GM12891 (cell line): ENCODE measurements around the gene FMNL1.

Experiments
- DNase-seq: peaks from one replicate; pipeline ENCODE4 v3.0.0; 2011; ENCODE audit warnings: low spot score; ENCODE audit not compliant: insufficient read length
- FAIRE-seq: peaks from 2 replicates; lab custom pipeline; 2011; peaks lifted over from hg19 to GRCh38; lab: Jason Lieb, UNC
- PAX5 ChIP-seq: IDR thresholded peaks from 2 replicates; pipeline ENCODE4 v1.6.1; 2011; ENCODE audit warnings: low read length, moderate library complexity, mild to moderate bottlenecking; ENCODE audit not compliant: insufficient read depth, severe bottlenecking
- POLR2A ChIP-seq: IDR thresholded peaks from 2 replicates; pipeline ENCODE4 v1.6.1; 2011; ENCODE audit warnings: low read depth, low read length, control low read depth
- POLR2AphosphoS5 ChIP-seq: IDR thresholded peaks from 2 replicates; pipeline ENCODE4 v1.6.1; 2011; ENCODE audit warnings: low read depth, low read length, control low read depth
- POU2F2 ChIP-seq: IDR thresholded peaks from 2 replicates; pipeline ENCODE4 v1.6.1; 2011; ENCODE audit warnings: low read depth, mild to moderate bottlenecking, control low read depth, low read length, moderate library complexity
- SPI1 ChIP-seq: IDR thresholded peaks from 2 replicates; pipeline ENCODE4 v1.6.1; 2011; ENCODE audit warnings: low read depth, low read length, control low read depth
- TAF1 ChIP-seq: IDR thresholded peaks from 2 replicates; pipeline ENCODE4 v1.6.1; 2011; ENCODE audit warnings: low read depth, low read length, control low read depth

The FMNL1 gene

DNA sequence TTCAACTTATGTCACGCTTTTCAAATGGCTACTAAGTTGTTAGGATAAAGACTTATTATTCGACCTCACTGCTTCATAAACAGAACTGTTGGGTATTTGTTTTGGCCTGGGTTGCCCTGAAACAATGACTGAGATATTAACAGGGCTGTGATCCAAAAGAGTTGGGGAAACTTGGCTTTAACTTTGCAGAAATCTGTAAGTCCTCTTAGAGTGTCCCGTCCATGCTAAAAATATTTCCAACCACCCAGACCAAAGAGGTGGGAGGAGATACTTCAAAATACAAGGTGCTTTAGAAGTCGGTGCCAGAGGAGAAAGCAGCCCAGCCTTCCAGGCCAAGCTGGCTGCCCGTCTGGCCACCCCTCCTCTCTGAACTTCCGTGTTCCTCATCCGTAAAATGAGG, 56.3 kb downstream of the FMNL1 start:
- no peak for FAIRE-seq

GRCh38 chr17:45279898-45280297, 58.2 kb downstream of the FMNL1 start:
- no peak for DNase-seq
- TF ChIP-seq TAF1 (no peak), POLR2A (no peak), SPI1 (no peak), POU2F2 (no peak), PAX5 (no peak), POLR2AphosphoS5 (no peak)
- no peak for FAIRE-seq

More for the DNA sequence above, 56.3 kb downstream of the FMNL1 start:
- no peak for TF ChIP-seq PAX5
- DNase-seq: no peak

GRCh38 chr17:45282683-45283644, 61.3 kb downstream of the FMNL1 start:
- no peak for DNase-seq
- TF ChIP-seq POLR2AphosphoS5 (no peak), POLR2A (0 out of 2 replicates have a peak, but pooled peaks have one; percentile 9)
- no peak for FAIRE-seq

GRCh38 chr17:45283711-45284110, 62.0 kb downstream of the FMNL1 start:
- TF ChIP-seq POLR2A (no peak), POU2F2 (no peak), PAX5 (no peak), TAF1 (no peak), POLR2AphosphoS5 (no peak), SPI1 (no peak)
- FAIRE-seq (no peak), DNase-seq (no peak)

DNA sequence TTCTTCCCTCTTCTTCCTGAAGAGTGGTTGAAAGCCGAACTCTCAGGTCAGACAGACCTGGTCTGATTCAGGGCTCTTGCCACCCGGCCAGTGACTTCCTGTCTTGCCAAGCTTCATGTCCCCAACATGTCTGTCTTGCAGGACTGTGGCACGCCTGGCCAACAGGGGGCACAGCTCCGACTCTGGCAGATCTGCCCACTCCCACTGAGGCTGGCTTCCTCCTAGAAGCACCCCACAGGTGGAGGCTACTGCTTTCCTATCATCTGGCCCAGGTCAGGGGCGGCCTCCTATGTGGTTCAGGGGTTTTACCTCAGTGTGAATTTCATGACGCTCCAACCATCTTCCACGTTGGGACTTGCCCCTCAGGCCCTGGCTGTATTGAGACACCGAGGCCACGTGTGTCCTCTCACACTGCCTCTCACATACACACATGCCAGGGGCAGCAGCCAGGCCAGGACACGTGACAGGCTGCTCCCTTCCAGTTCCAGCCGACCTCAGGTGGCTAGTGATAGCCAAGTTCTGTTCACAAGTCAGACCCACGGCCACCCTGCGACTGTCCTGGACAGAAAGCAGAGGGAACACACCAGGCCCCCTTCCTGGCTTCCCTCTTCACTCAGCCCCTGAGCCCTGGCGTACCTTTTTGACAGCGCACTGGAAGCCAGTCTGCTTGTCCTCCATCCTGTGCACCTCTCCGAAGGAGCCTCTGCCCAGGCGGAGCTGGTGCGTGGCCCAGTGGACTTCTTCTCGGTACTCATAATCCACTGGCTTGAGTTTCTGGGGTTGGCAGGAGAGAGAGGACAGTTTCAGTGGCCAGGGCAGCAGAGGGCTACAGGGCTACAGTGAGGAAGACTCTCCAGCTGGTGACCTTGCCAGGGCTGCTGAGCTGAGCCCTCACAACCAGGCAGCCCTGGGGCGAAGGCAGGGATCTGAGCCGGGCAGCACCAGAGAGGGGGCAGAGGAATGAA, 62.8 kb downstream of the FMNL1 start:
- FAIRE-seq (peak; percentile 64), DNase-seq (no peak)
- TF ChIP-seq POLR2A (no peak), PAX5 (no peak), POU2F2 (no peak), POLR2AphosphoS5 (no peak), SPI1 (no peak), TAF1 (no peak)

DNA sequence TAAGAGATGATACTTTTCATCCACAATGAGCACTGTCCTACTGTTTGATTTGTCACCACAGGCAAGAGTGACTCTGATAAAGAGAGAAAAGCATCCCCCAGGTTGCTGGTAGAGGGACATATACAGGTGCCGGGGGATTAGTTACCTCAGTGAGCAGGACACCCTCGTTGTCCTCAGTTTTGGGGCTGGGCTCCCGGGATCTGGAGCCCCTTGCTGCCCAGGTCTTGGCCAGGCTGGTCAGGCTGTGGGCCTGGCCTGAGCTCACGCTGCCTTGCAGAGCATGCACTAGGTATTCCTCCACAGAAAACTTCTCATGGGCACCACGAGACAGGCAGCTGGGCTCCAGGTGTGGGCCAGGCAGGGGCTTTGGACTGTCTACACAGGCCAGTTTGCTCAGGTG, 64.6 kb downstream of the FMNL1 start:
- TF ChIP-seq TAF1: no peak
- peak; percentile 56; the same call in 1 of the 2 replicates for TF ChIP-seq POLR2AphosphoS5
- DNase-seq (no peak), FAIRE-seq (no peak)

DNA sequence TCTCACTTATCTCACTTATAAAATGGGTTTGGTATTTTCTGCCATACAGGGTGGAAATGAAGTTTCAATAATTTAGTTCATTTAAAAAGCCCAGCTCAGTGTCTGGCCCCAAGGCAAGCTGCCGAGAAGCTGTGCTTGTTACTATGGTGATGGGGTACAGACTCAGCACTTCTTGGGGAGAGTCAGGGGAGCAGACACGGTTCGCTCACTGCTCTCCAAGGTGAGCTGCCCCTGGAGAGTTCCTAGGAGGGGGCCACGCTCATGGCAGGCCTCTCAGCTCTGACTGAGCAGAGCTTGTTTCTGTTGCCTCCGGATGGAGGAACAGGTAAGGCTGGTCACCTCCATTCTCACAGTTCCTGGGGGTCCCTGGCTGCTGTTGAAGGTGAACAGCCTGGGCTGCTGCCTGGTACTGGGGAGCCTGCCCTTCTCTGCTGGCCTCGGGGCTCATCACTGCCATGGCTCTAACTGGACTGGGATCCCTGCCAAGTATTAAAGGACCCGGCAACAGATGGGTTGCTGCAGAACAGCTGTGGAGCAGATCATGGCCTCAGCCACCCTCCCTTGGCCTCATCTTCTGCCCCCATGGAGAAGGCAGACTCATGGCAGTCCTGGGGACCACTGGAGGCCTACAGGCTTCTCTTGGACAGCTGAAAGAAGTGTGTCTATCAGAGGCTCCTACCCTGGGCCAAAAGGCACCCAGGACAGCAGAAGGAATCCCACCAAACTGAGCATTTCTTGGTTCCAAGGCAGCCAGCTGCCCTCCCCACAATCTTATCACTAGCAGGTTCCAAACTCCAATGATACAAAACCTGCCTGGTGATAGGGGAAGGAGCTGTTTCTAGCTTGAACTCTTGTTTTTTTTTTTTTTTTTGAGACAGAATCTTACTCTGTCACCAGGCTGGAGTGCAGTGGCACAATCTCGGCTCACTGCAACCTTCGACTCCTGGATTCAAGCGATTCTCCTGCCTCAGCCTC, 66.1 kb downstream of the FMNL1 start:
- DNase-seq: no peak
- 0 out of 2 replicates have a peak, but pooled peaks have one; percentile 20 for TF ChIP-seq POLR2A
- TF ChIP-seq PAX5: no peak
- FAIRE-seq: no peak

GRCh38 chr17:45288825-45289224, 67.1 kb downstream of the FMNL1 start:
- FAIRE-seq (no peak), DNase-seq (no peak)
- TF ChIP-seq SPI1 (no peak), PAX5 (no peak), POLR2AphosphoS5 (no peak), POLR2A (no peak), TAF1 (no peak), POU2F2 (no peak)
